Measurements from ENCODE around the gene LRSAM1. TPM values are rescaled to one million over a fixed set of nuclear protein-coding genes. Genes with fewer than 3 reads are reported as not detected.

The LRSAM1 gene
- total and polyA plus RNA-seq, 2 of the 8 experiments (the other 6 are each of a cell fraction or from before 2014, with no cell fraction given), result 9.7 to 18.3 TPM

- no peak overlapping the region for H4K91ac ChIP-seq (replicated peaks; ENCODE audit: insufficient read length, low read length)
- H3K4me2 ChIP-seq (ENCODE audit: insufficient read depth in 1 of 2, low read depth in 2 of 2, low read length in 2 of 2), result no peak overlapping the region
- no peak overlapping the region for H2BK12ac ChIP-seq (ENCODE audit: low read depth, low read length)
- ChIA-PET POLR2A (ENCODE audit: partially characterized antibody) (interaction anchor here (0.8 to 1.7 kb wide), 7 partner anchors 22 to 194 kb away, joined by 3 to 5 read pairs (median 4); partner anchors contain the start of genes LRSAM1 and RPL12), CTCF (ENCODE audit: partially characterized antibody) (interaction anchor here (0.6 to 7.7 kb wide), 23 partner anchors 8 to 330 kb away, joined by 3 to 105 read pairs (median 5); no protein-coding TSS in a partner anchor)
- H4K20me1 ChIP-seq (replicated peaks in 1 of 2; ENCODE audit: control insufficient read depth in 1 of 2, insufficient read depth in 2 of 2, low read length in 2 of 2), result peaks cover 3 to 12% of the 10 kb centered on the region in 2 experiments
- no peak overlapping the region for H2BK120ac ChIP-seq (replicated peaks; ENCODE audit: low read depth, low read length)
- H3K4me3 ChIP-seq (ENCODE audit: extremely low read depth in 1 of 4, insufficient read depth in 2 of 4, low read depth in 3 of 4, low read length in 4 of 4), result no peak overlapping the region
- no peak overlapping the region for H2BK15ac ChIP-seq (ENCODE audit: low read length)
- no peak overlapping the region for H2AK5ac ChIP-seq (ENCODE audit: low read depth, low read length)
- H3K4ac ChIP-seq (replicated peaks; ENCODE audit: insufficient read length, low read depth, low read length), result no peak overlapping the region
- no peaks in the 10 kb centered on the region for H3K27me3 ChIP-seq (replicated peaks in 1 of 4; ENCODE audit: control insufficient read depth in 3 of 4, extremely low read depth in 1 of 4, insufficient read depth in 3 of 4, low read length in 3 of 4)
- peaks cover 2% of the 10 kb centered on the region; the same call in 1 of the 2 replicates for H3K23me2 ChIP-seq (ENCODE audit: low read depth, low read length)
- H3K9me3 ChIP-seq (ENCODE audit: insufficient read depth in 2 of 2, low read depth in 1 of 2, low read length in 1 of 2), result no peaks in the 10 kb centered on the region
- H2AFZ ChIP-seq (ENCODE audit: low read length), result no peak overlapping the region
- no peak overlapping the region for H3K56ac ChIP-seq (replicated peaks; ENCODE audit: insufficient read length, low read depth, low read length)
- no peak overlapping the region for H4K5ac ChIP-seq (ENCODE audit: insufficient read length, low read depth, low read length)
- WGBS, 2 experiments (ENCODE audit: extremely low coverage in 1 of 2, insufficient coverage in 1 of 2, insufficient read length in 1 of 2, insufficient replicate concordance in 2 of 2, low coverage in 1 of 2, low lambda C conversion rate in 2 of 2, missing lambda C conversion rate in 1 of 2), result 94% methylated on average over 15 of the region's 15 CpGs; no CpG with 5 or more reads in 1 of the 2 experiments
- peak overlapping the region; percentile 45; the same call in 1 of the 2 replicates for H4K8ac ChIP-seq (ENCODE audit: extremely low read depth, insufficient read depth, low read length)
- H3K27ac ChIP-seq (ENCODE audit: low read depth, low read length), result no peak overlapping the region
- H3K36me3 ChIP-seq (ENCODE audit: control insufficient read depth in 2 of 4, insufficient read depth in 4 of 4, low read length in 3 of 4), result no peaks in the 10 kb centered on the region
- no peak overlapping the region for H3K14ac ChIP-seq (ENCODE audit: insufficient read length)
- peaks cover 24% of the 10 kb centered on the region for H3K79me1 ChIP-seq (ENCODE audit: low read depth, low read length)
- H3K23ac ChIP-seq (ENCODE audit: insufficient read length), result no peak overlapping the region
- H3K4me1 ChIP-seq (replicated peaks in 1 of 4; ENCODE audit: control insufficient read depth in 3 of 4, insufficient read depth in 4 of 4, low read length in 3 of 4), result peaks cover 4 to 15% (median 11%) of the 10 kb centered on the region in 4 experiments; a peak in 5 of 7 replicates
- no peak overlapping the region for H2BK5ac ChIP-seq (ENCODE audit: low read depth, low read length)
- no peak overlapping the region for H3K18ac ChIP-seq (ENCODE audit: extremely low read depth, low read length)
- no peak overlapping the region for H3K9ac ChIP-seq (replicated peaks in 1 of 4; ENCODE audit: extremely low read depth in 1 of 4, low read depth in 3 of 4, low read length in 3 of 4)
- FAIRE-seq (no peak), DNase-seq (ENCODE audit: low read depth in 1 of 2, low spot score in 2 of 2) (no peak)
- H2BK20ac ChIP-seq (ENCODE audit: low read length), result no peak overlapping the region
- peaks cover 0 to 31% of the 10 kb centered on the region in 2 experiments; a peak in 1 of 4 replicates for H3K79me2 ChIP-seq (ENCODE audit: control insufficient read depth in 1 of 2, insufficient read depth in 2 of 2, low read length in 2 of 2)
- TF ChIP-seq TAF7 (optimal IDR thresholded peaks at IDR 0.05; ENCODE audit: borderline replicate concordance, low read depth, low read length), result no peak
- no peak for TF ChIP-seq TCF12 (IDR thresholded peaks at IDR 0.05; ENCODE audit: low read depth, low read length)
- no peak for TF ChIP-seq RFX5 (IDR thresholded peaks at IDR 0.05; ENCODE audit: borderline replicate concordance, low read depth, low read length)
- no peak for TF ChIP-seq USF2 (IDR thresholded peaks at IDR 0.05; ENCODE audit: low read length)
- TF ChIP-seq CTBP2 (IDR thresholded peaks at IDR 0.05; ENCODE audit: borderline replicate concordance, insufficient read depth, insufficient read length, low read length), result no peak
- no peak for TF ChIP-seq TBP (IDR thresholded peaks at IDR 0.05; ENCODE audit: low read depth, low read length)
- no peak for TF ChIP-seq RAD21 (IDR thresholded peaks at IDR 0.05 in 1 of 2, conservative IDR thresholded peaks at IDR 0.05 in 1 of 2; ENCODE audit: low read depth in 2 of 2, low read length in 2 of 2)
- no peak for TF ChIP-seq PHF8 (conservative IDR thresholded peaks at IDR 0.05; ENCODE audit: low read depth, low read length)
- no peak for TF ChIP-seq FOSL1 (IDR thresholded peaks at IDR 0.05; ENCODE audit: insufficient read depth, low read depth, low read length)
- TF ChIP-seq EZH2 (IDR thresholded peaks at IDR 0.05; ENCODE audit: low read depth, low read length, severe bottlenecking), result no peak
These were observed 88.8 kb downstream of the LRSAM1 start for GRCh38 chr9:127539982-127540663.

Measured in H1 (cell line).